ENCODE data around the gene PRDM5. TPM values are rescaled to one million over a fixed set of nuclear protein-coding genes. Genes with fewer than 3 reads are reported as not detected.
A peak's percentile ranks its signal among the peaks of the same experiment; 100 is the strongest.

Gene PRDM5
- polyA plus RNA-seq (2013, experiment 1 of 2) = 12.6 TPM
- 12.8 TPM for polyA plus RNA-seq (2013, experiment 2 of 2)

- WGBS = under 1% methylated on average over 85 of the region's 86 CpGs
- Histone ChIP-seq H3K9me3 (ENCODE audit: insufficient read depth, low read depth, low read length) (no peaks in the 10 kb centered on the region), H3K9ac (ENCODE audit: low read depth, low read length) (peak within 1 kb of the TSS; percentile 91), H3K27ac (ENCODE audit: low read depth, low read length) (peak within 1 kb of the TSS; percentile 89), H3K36me3 (ENCODE audit: insufficient read depth, low read length) (no peaks in the 10 kb centered on the region), H3K4me1 (ENCODE audit: insufficient read depth, low read length) (peaks cover 34% of the 10 kb centered on the region), H3K4me3 (ENCODE audit: low read length) (peak within 1 kb of the TSS; percentile 68), H3K27me3 (ENCODE audit: insufficient read depth, low read length) (no peaks in the 10 kb centered on the region)
Measured at GRCh38 chr4:120922381-120923206, at the start of gene PRDM5. Gene PRDM5, minus strand, starts transcription at chr4:120922726. Its CDS starts 118 bp downstream, at chr4:120922608.

- H3K9ac ChIP-seq (ENCODE audit: low read depth, low read length) = no peak overlapping the region
- no peak overlapping the region for H3K27ac ChIP-seq (ENCODE audit: low read depth, low read length)
- WGBS = 97% methylated on average over 1 of the region's 1 CpG
- H3K36me3 ChIP-seq (ENCODE audit: insufficient read depth, low read length) = no peaks in the 10 kb centered on the region
- H3K9me3 ChIP-seq (ENCODE audit: insufficient read depth, low read depth, low read length) = no peaks in the 10 kb centered on the region
- H3K27me3 ChIP-seq (ENCODE audit: insufficient read depth, low read length) = no peaks in the 10 kb centered on the region
- no peak overlapping the region for H3K4me3 ChIP-seq (ENCODE audit: low read length)
- H3K4me1 ChIP-seq (ENCODE audit: insufficient read depth, low read length) = no peaks in the 10 kb centered on the region
Measured at GRCh38 chr4:120971884-120972283, 49.4 kb upstream of the PRDM5 start.

GRCh38 chr4:120965938-120966337, 43.4 kb upstream of the PRDM5 start:
- Histone ChIP-seq H3K27me3 (ENCODE audit: insufficient read depth, low read length) (no peaks in the 10 kb centered on the region), H3K4me3 (ENCODE audit: low read length) (no peak overlapping the region), H3K27ac (ENCODE audit: low read depth, low read length) (no peak overlapping the region), H3K9ac (ENCODE audit: low read depth, low read length) (no peak overlapping the region), H3K4me1 (ENCODE audit: insufficient read depth, low read length) (peaks cover 20% of the 10 kb centered on the region), H3K9me3 (ENCODE audit: insufficient read depth, low read depth, low read length) (no peaks in the 10 kb centered on the region), H3K36me3 (ENCODE audit: insufficient read depth, low read length) (no peaks in the 10 kb centered on the region)
- 88% methylated on average over 4 of the region's 4 CpGs for whole genome bisulfite sequencing

- WGBS = 9% methylated on average over 1 of the region's 1 CpG
- H3K9me3 ChIP-seq (ENCODE audit: insufficient read depth, low read depth, low read length) = no peaks in the 10 kb centered on the region
- no peak overlapping the region for H3K27ac ChIP-seq (ENCODE audit: low read depth, low read length)
- H3K27me3 ChIP-seq (ENCODE audit: insufficient read depth, low read length) = no peaks in the 10 kb centered on the region
- no peak overlapping the region for H3K9ac ChIP-seq (ENCODE audit: low read depth, low read length)
- H3K36me3 ChIP-seq (ENCODE audit: insufficient read depth, low read length) = no peaks in the 10 kb centered on the region
- H3K4me3 ChIP-seq (ENCODE audit: low read length) = no peak overlapping the region
- peaks cover 20% of the 10 kb centered on the region for H3K4me1 ChIP-seq (ENCODE audit: insufficient read depth, low read length)
Measured at GRCh38 chr4:120964596-120964995, 42.1 kb upstream of the PRDM5 start.

- H3K27ac ChIP-seq (ENCODE audit: low read depth, low read length) = no peak overlapping the region
- H3K9me3 ChIP-seq (ENCODE audit: insufficient read depth, low read depth, low read length) = no peaks in the 10 kb centered on the region
- no peaks in the 10 kb centered on the region for H3K36me3 ChIP-seq (ENCODE audit: insufficient read depth, low read length)
- peaks cover 20% of the 10 kb centered on the region for H3K4me1 ChIP-seq (ENCODE audit: insufficient read depth, low read length)
- no peaks in the 10 kb centered on the region for H3K27me3 ChIP-seq (ENCODE audit: insufficient read depth, low read length)
- H3K4me3 ChIP-seq (ENCODE audit: low read length) = no peak overlapping the region
- no peak overlapping the region for H3K9ac ChIP-seq (ENCODE audit: low read depth, low read length)
- 95% methylated on average over 4 of the region's 4 CpGs for WGBS
Measured at GRCh38 chr4:120963449-120963848, 40.9 kb upstream of the PRDM5 start.

GRCh38 chr4:120960656-120961267, 38.2 kb upstream of the PRDM5 start:
- peaks cover 18% of the 10 kb centered on the region for H3K4me1 ChIP-seq (ENCODE audit: insufficient read depth, low read length)
- no peak overlapping the region for H3K9ac ChIP-seq (ENCODE audit: low read depth, low read length)
- H3K36me3 ChIP-seq (ENCODE audit: insufficient read depth, low read length) = no peaks in the 10 kb centered on the region
- no peaks in the 10 kb centered on the region for H3K9me3 ChIP-seq (ENCODE audit: insufficient read depth, low read depth, low read length)
- no peak overlapping the region for H3K27ac ChIP-seq (ENCODE audit: low read depth, low read length)
- H3K4me3 ChIP-seq (ENCODE audit: low read length) = no peak overlapping the region
- 100% methylated on average over 1 of the region's 2 CpGs for WGBS
- no peaks in the 10 kb centered on the region for H3K27me3 ChIP-seq (ENCODE audit: insufficient read depth, low read length)

- Histone ChIP-seq H3K36me3 (ENCODE audit: insufficient read depth, low read length) (no peaks in the 10 kb centered on the region), H3K4me3 (ENCODE audit: low read length) (no peak overlapping the region), H3K27me3 (ENCODE audit: insufficient read depth, low read length) (no peaks in the 10 kb centered on the region), H3K9ac (ENCODE audit: low read depth, low read length) (no peak overlapping the region), H3K4me1 (ENCODE audit: insufficient read depth, low read length) (no peaks in the 10 kb centered on the region), H3K9me3 (ENCODE audit: insufficient read depth, low read depth, low read length) (peaks cover 6% of the 10 kb centered on the region), H3K27ac (ENCODE audit: low read depth, low read length) (no peak overlapping the region)
- 95% methylated on average over 3 of the region's 4 CpGs for WGBS
Measured at GRCh38 chr4:120948382-120948781, 25.9 kb upstream of the PRDM5 start.

- H3K9me3 ChIP-seq (ENCODE audit: insufficient read depth, low read depth, low read length) = 0 out of 2 replicates have a peak, but pooled peaks cover 2% of the 10 kb centered on the region
- H3K9ac ChIP-seq (ENCODE audit: low read depth, low read length) = no peak overlapping the region
- H3K36me3 ChIP-seq (ENCODE audit: insufficient read depth, low read length) = no peaks in the 10 kb centered on the region
- H3K4me1 ChIP-seq (ENCODE audit: insufficient read depth, low read length) = no peaks in the 10 kb centered on the region
- H3K27ac ChIP-seq (ENCODE audit: low read depth, low read length) = no peak overlapping the region
- H3K27me3 ChIP-seq (ENCODE audit: insufficient read depth, low read length) = no peaks in the 10 kb centered on the region
- H3K4me3 ChIP-seq (ENCODE audit: low read length) = no peak overlapping the region
- WGBS = 87% methylated on average over 2 of the region's 3 CpGs
Measured at GRCh38 chr4:120942776-120943175, 20.2 kb upstream of the PRDM5 start.

- WGBS = 90% methylated on average over 2 of the region's 2 CpGs
- no peaks in the 10 kb centered on the region for H3K36me3 ChIP-seq (ENCODE audit: insufficient read depth, low read length)
Measured at GRCh38 chr4:120940547-120940946, 18.0 kb upstream of the PRDM5 start.

GRCh38 chr4:120939693-120940092, 17.2 kb upstream of the PRDM5 start:
- no peak overlapping the region for H3K9ac ChIP-seq (ENCODE audit: low read depth, low read length)
- H3K27me3 ChIP-seq (ENCODE audit: insufficient read depth, low read length) = no peaks in the 10 kb centered on the region
- no peaks in the 10 kb centered on the region for H3K4me1 ChIP-seq (ENCODE audit: insufficient read depth, low read length)
- H3K4me3 ChIP-seq (ENCODE audit: low read length) = no peak overlapping the region
- no peaks in the 10 kb centered on the region for H3K9me3 ChIP-seq (ENCODE audit: insufficient read depth, low read depth, low read length)
- H3K27ac ChIP-seq (ENCODE audit: low read depth, low read length) = no peak overlapping the region
- H3K36me3 ChIP-seq (ENCODE audit: insufficient read depth, low read length) = no peaks in the 10 kb centered on the region

More at GRCh38 chr4:120940547-120940946, 18.0 kb upstream of the PRDM5 start:
- Histone ChIP-seq H3K27me3 (ENCODE audit: insufficient read depth, low read length) (no peaks in the 10 kb centered on the region), H3K27ac (ENCODE audit: low read depth, low read length) (no peak overlapping the region), H3K9ac (ENCODE audit: low read depth, low read length) (no peak overlapping the region), H3K4me1 (ENCODE audit: insufficient read depth, low read length) (no peaks in the 10 kb centered on the region), H3K9me3 (ENCODE audit: insufficient read depth, low read depth, low read length) (no peaks in the 10 kb centered on the region), H3K4me3 (ENCODE audit: low read length) (no peak overlapping the region)

- H3K27ac ChIP-seq (ENCODE audit: low read depth, low read length) = no peak overlapping the region
- H3K36me3 ChIP-seq (ENCODE audit: insufficient read depth, low read length) = no peaks in the 10 kb centered on the region
- H3K27me3 ChIP-seq (ENCODE audit: insufficient read depth, low read length) = no peaks in the 10 kb centered on the region
- WGBS = 80% methylated on average over 1 of the region's 1 CpG
- no peaks in the 10 kb centered on the region for H3K4me1 ChIP-seq (ENCODE audit: insufficient read depth, low read length)
- H3K9ac ChIP-seq (ENCODE audit: low read depth, low read length) = no peak overlapping the region
- no peak overlapping the region for H3K4me3 ChIP-seq (ENCODE audit: low read length)
- no peaks in the 10 kb centered on the region for H3K9me3 ChIP-seq (ENCODE audit: insufficient read depth, low read depth, low read length)
Measured at GRCh38 chr4:120929847-120930246, 7.3 kb upstream of the PRDM5 start.

All from HUES64 (cell line).